GM18868 (cell line): ENCODE data around the gene RERG.
"Not testable (repeated sequence)": the region's sequence is repeated elsewhere in the genome, so short reads cannot be mapped to it uniquely, and the experiment has no call there.

Experiments
- ATAC-seq: cut with Tn5 transposase; IDR thresholded peaks from one replicate; pipeline ENCODE4 v1.9.1; 2021; ENCODE audit warnings: mild to moderate bottlenecking, moderate library complexity; ENCODE audit not compliant: unreplicated experiment

The RERG gene

DNA sequence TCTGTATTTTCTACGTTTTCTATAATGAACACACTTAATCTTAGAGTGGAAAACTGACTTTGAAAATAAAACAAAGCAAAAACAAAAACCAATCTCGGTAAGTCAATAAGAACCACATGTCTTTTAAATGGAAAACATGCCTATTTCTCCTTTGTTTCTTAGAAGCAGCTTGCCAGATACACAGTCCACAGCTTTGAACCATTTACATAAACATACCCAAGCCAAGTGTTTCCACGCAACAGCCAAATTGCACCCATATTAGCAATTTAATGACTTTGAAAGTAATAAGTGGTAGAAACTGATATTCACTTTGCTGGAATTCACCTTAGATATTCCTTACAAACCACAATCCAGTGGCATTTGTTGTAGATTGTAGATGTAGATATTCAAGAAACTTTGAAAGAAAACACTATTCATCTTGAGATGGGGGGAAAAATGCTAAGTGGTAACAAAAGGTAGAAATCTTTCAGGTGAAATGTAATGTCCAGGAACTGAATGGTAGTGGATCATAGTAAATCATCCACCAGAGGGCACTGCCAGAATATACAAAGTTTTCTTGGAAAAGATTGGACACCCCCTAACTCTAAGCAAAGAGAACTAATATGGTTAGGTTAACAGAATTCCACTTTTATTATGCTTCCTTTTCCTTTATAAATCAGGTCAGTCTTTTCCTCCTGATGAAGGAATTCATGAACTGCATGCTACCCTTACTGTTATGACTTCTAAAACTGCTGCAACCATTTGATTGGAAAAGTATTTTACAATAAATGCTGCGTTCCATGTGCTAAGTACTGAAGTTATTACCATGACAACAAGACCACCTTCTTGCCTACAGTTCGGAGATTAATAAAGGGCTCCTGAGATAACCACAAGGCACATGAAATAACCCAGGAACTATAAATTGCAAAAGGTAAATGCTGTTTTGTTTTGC lies 69.8 kb downstream of the RERG start:
- no peak for ATAC-seq

DNA sequence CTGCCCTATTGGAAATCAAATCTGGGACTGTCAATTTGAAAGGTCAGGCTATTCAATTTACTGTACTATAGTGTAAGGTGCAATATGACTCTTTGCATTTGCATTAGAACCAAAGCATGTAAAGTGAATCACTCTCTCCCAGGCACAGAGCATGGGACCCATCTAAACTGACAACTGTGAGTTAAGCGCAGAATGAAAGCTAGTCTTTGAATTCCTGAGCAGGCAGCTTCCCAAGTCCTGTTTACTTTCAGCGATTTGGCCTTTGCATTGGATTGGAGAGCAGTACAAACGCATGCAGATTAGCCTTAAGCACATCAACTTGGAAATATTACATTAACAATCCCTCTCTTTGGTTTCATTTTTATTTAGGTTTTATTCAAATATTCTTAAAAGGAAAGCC lies 74.6 kb downstream of the RERG start:
- no peak for ATAC-seq

DNA sequence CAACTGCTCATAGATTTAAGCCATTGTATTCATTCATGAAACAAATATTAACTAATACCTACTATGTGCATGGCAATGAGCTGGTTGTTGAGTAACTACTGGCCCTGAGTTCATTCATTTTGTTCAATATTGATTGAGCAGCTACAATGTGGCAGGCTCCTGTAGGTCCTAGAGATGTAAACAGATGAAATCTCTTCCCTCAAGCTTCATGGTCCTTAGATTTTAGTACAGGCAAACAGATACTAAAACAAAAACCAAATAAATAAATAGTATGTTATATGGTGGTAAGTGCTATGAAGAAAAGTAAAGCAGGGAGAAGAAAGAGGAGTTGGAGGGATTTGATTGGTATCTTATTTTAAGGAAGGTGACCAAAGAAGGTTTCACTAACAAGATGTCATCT lies 77.8 kb downstream of the RERG start:
- no peak for ATAC-seq

DNA sequence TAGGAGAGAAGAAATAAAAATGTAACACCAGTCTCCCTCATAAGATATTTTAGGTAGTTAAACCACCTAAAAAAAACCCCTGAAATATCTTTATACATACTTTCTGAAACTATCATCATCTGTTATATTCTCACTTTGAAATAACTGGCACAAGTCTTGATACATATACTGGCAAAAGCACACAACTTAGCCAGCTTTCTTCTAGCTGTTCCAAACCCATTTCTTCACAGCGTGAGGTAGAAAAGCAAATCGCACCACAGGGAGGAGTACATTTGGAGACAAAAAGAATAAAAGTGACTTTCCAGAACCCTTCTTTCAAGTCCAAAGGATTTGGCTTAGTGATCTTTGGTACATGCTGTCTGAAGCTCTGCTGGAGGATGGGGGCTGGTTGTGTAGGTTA lies 78.5 kb downstream of the RERG start:
- no peak for ATAC-seq

DNA sequence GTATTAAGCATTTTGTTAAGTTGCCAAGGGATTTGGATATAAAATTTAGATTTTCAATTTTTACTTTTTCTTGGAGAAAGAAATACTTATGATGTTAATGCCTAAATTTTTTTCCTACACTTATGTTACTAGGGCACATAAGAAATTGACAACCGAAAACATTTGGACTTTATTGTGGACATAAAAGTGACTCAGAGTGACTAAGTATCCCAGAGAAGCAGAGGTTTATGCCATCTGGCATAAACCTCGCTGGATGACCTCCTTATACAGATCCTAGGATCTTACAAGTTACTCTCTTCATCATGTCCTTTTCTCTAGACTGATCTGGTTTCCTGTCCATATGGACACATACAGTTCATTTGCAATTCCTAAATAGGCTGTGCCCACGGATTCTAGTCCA lies 89.8 kb downstream of the RERG start:
- no peak for ATAC-seq

DNA sequence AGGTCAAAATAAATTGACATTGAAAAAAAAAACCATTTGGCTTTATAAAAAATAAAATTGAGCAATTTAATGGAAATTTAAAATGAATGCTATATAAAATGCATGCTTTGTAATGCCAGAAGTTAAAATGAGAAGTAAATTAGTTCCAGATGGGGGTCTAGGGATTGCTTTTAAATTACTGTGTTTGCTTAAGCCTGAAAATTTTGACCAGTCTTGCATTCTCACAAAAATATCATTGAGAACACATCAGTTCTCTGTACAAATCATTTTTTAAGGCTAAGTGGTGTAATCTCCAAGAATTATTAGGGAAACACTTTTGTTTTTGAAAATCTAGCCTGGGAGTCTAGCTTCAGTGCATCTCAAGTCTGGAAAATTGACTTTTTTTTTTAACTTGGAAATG lies 90.7 kb downstream of the RERG start:
- ATAC-seq, result no peak

DNA sequence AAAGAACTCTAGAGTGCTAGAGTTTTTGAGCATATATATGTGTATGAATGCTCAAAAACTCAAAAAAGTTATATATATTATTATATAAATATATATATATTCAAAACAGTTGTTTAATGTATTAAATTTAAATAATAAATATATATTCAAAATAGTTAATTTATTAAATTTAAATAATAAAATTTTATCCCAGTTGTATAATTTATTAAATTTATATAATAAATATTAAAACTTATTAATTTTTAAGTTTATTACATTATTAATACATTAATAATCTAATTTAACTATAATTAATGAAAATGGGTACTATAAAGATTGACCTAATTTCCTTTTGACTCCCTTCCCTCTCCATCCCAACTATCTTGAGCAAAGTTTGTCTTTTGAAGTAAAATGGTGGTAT lies 97.8 kb downstream of the RERG start:
- ATAC-seq, result no peak

DNA sequence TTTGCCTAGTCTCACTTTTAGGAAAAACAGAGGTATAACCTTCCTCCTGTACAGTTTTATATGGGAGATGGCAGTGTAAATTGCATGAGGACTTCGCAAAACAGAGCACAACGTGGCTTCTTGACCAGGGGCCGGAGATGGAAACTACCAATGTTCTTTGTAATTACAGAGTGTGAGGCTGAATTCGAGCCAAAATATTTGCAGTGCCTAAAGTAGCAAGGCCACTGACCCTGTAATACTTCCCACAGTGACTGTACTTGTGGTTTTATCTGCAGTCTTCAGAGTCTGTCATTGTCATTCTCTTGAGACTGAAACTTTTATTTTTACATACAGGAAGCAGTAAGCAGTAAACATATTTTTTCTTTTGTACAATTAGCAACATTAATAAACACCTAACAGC lies 98.9 kb downstream of the RERG start:
- no peak for ATAC-seq

DNA sequence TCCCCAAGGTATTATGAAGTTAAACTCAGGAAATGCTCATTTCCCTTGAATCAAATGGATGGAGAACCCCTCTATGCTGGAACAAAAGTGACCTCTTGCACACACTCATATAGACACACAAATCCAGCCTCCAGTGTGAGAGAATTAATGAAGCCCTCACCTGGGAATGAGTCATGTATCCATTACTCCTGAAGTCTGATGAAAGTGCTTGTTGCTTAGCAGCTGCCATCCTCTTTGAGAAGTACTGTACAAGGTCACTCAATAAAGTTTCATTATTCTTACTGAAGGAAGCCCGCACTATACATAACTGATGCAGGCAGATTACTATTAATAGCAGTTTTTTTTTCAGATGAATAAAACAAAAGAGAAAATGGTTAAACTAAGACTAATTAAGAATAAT lies 102.3 kb downstream of the RERG start:
- ATAC-seq, result no peak

DNA sequence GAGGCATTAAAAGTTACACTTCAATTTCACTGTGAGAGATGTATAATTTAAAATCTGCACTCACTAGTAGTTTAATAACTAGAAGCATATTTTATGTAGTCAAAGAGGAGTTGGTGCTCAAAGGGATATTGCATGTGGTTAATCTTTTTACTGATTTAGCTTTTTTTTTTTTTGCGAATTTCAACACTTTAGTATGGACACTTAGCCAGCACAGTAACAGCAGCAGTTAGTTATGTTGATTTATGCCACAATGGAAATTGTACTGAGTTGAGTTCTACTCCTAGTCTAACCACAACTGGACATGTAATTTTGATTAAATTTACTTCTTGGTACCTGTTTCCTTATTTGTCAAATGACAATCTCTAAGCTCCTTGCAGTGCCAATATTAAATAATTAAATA lies 104.2 kb downstream of the RERG start:
- ATAC-seq, result no peak

DNA sequence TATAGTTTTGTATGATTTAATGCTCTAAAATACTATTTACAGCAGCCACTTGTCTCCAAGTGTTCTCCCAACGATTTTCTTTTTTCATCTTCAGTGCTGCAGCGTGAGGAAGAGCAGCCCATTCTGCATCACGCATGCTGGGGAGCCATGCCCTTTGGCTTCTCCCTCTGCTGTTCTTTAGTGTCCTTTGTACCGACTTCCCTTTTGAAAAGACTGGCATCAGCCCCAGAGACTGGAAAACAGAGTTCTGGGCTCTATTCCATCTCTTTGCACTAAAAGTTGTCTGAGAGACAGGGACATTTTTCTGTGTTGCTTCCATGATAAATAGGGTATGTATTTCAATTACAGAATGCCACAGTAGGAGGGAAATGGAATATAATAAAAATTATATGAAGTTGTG lies 105.1 kb downstream of the RERG start:
- no peak for ATAC-seq

DNA sequence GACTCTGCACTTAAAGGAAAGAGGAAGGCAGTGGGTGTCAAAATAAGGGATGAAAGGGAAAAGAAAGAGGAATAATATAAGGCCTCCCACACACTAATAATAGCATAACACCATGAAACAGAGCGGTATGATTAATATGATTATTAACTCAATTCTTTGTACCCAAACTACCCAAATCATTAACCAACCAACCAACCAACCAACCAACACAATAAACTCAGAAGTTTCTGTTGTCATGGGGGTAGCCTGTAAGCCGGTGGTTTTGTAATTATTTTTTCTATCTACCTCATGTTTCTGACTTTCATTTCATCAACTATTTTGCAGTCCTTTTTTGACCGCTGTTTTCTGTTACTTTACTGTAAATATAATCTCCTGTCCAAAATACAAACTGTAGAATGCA lies 105.8 kb downstream of the RERG start:
- no peak for ATAC-seq

DNA sequence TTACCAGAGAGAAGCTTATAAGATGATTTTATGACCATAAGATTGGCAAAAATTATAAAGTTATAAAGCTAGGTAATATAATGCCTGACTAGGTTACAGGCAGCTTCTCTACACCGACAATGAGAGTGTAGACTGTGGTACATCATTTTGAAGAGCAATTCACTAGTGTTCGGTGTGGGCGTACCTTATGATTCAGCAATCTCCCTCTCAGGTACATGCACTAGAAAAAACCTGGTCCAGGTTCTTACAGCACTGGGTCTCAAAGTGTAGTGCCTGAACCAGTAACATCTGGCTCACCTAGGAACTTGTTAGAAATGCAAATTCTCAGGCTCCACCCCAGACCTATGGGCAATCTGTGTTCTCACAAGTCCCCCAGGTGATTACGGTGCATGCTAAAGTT lies 106.7 kb downstream of the RERG start:
- ATAC-seq, result no peak

DNA sequence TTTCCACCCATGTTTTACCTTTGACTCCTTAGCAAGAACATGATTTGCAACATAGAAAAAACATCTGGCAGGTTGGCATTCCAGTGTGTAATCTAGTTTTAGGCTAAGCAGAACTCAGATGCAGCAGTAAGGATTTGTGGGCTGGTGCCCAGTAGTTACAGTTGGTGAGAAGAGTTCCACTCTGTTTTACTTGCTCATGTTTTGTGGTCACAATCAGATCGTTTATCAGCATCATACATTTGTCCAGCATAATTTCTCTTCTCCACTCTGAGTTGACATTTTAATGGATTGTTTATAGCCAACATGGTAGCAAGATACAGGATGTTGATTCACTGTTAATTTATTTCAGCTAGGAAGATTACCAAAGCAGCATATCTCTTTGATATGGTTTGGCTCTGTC lies 128.4 kb downstream of the RERG start:
- no peak for ATAC-seq

DNA sequence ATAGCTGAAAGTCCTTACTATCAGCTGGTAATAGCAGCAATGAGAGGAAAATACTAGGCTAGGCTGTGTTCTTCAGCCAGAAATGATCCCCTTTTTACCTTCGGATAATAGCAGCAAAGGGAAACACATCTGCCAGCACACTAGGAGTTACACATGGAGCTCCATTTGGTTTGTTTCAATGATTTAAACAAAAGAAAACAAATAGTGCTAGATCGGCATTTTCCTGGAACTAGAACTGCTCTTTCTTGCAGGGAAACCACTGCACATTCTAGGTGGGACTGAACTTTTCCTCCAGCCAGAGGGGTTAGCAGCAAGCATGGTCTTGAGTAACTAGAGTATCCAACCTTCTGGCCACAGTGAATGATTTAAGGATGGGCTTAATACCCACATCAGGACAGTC lies 130.8 kb downstream of the RERG start:
- ATAC-seq, result no peak

DNA sequence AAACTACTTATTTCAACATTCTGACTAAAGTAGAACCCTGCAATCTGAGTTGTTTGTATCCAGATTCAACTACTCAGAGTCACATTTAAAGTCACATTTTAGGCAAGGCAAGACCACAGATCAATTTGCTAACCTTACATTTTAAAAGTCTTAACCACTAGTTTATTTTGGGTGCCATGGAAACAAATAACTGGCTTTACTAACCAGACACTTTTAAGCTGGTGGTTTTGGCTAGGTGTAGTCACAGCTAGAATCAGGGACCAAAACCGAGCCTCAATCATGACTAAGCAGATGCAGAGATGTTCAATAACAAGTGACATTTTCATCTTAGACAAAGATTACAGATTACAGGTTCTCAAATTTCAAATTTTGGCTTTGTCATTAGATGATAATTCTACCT lies 133.1 kb downstream of the RERG start:
- ATAC-seq, result no peak

DNA sequence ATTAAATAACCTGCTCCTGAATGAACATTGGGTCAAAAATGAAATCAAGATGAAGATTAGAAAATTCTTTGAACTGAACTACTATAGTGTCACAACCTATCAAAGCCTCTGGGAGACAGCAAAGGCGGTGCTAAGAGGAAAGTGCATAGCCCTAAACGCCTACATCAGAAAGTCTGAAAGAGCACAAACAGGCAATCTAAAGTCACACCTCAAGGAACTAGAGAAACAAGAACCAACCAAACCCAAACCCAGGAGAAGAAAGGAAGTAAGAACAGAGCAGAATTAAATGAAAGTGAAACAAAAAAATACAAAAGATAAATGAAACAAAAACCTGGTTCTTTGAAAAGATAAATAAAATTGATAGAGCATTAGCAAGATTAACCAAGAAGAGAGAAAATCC lies 143.5 kb downstream of the RERG start:
- ATAC-seq, result not testable (repeated sequence)

DNA sequence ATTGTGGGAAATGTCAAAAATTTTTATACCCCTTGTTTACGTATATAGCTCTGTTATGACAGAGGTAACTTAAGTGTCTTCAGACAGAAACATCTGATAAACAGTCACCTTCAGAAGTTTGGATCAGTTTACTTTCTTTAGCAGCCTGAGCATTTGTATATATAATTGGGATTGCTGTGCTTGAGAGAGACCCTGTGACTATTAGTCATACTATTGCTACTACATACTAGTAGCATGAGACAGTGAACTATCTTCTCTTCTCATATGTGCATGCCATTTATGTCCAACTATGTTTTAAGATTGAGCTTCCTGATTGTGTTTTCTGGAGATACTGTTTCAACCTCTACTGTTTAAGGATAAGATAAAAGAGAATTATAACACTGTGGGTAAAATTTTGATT lies 146.9 kb downstream of the RERG start:
- no peak for ATAC-seq

DNA sequence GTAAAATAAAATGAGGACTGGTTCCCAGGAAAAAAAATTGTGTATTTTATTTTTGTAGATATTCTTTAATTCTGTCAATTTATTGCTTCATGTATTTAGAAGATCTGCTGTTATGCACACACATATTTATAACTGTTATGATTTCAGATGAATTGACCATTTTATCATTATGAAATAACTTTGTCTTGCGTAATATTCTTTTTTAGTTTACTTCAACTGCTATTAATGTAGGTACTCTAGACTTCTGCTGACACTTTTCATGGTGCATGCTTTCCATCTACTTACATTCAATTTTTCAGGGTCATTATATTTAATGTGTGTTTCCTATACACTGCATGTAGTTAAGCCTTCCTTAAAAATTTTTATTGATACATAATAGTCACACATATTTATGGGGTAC lies 162.1 kb downstream of the RERG start:
- ATAC-seq, result no peak
